GOT3 (cell line): ENCODE measurements around the gene KRT74.

Experiments
- DNase-seq: peaks from one replicate; lab custom pipeline; 2025; ENCODE audit warnings: mixed read lengths; lab: John Stamatoyannopoulos, UW

KRT74 gene

GRCh38 chr12:52573743-52574142 lies at the start of gene KRT74:
TSS of gene KRT74 (minus strand) at chr12:52573843. CDS start at chr12:52573777, 66 bp downstream.
- DNase-seq, result no peak

- DNase-seq, result no peak
Measured at GRCh38 chr12:52622349-52622748, 48.7 kb upstream of the KRT74 start.

- no peak for DNase-seq
Measured at GRCh38 chr12:52618866-52619265, 45.2 kb upstream of the KRT74 start.

- DNase-seq, result no peak
Measured at GRCh38 chr12:52618216-52618615, 44.6 kb upstream of the KRT74 start, which contains the start of gene KRT73. TSS of gene KRT73 (minus strand) at chr12:52618559. CDS start at chr12:52618524, 35 bp downstream.

GRCh38 chr12:52617403-52617785 lies 43.8 kb upstream of the KRT74 start:
- DNase-seq, result no peak

- DNase-seq, result no peak
Measured at GRCh38 chr12:52616680-52617402, 43.2 kb upstream of the KRT74 start.

- no peak for DNase-seq
Measured at GRCh38 chr12:52615912-52616311, 42.3 kb upstream of the KRT74 start.

- no peak for DNase-seq
Measured at GRCh38 chr12:52615208-52615868, 41.7 kb upstream of the KRT74 start.

GRCh38 chr12:52614381-52615207 lies 41.0 kb upstream of the KRT74 start:
- DNase-seq, result no peak

GRCh38 chr12:52613384-52614030 lies 39.9 kb upstream of the KRT74 start:
- no peak for DNase-seq

GRCh38 chr12:52612431-52613383 lies 39.1 kb upstream of the KRT74 start:
- no peak for DNase-seq

- no peak for DNase-seq
Measured at GRCh38 chr12:52611080-52611468, 37.4 kb upstream of the KRT74 start.

GRCh38 chr12:52608826-52609630 lies 35.4 kb upstream of the KRT74 start:
- no peak for DNase-seq

- no peak for DNase-seq
Measured at GRCh38 chr12:52608161-52608560, 34.5 kb upstream of the KRT74 start.

- no peak for DNase-seq
Measured at GRCh38 chr12:52607314-52607713, 33.7 kb upstream of the KRT74 start.

GRCh38 chr12:52606581-52607218 lies 33.1 kb upstream of the KRT74 start:
- DNase-seq, result no peak

GRCh38 chr12:52606096-52606495 lies 32.5 kb upstream of the KRT74 start:
- DNase-seq, result no peak

- no peak for DNase-seq
Measured at GRCh38 chr12:52605542-52605941, 31.9 kb upstream of the KRT74 start.

- DNase-seq, result no peak
Measured at GRCh38 chr12:52604859-52605258, 31.2 kb upstream of the KRT74 start.

GRCh38 chr12:52603314-52603713 lies 29.7 kb upstream of the KRT74 start:
- DNase-seq, result no peak
